Activated effector memory CD4-positive, alpha-beta T cell treated with anti-CD3 and anti-CD28 coated beads, Interleukin-2, amount 50 U/mL, for 16 hours (primary cell): ENCODE results near the gene CEACAM21.

Source experiments
- DNase-seq: peaks from one replicate; pipeline ENCODE4 v3.0.0-alpha.2; 2020

The CEACAM21 gene

DNA sequence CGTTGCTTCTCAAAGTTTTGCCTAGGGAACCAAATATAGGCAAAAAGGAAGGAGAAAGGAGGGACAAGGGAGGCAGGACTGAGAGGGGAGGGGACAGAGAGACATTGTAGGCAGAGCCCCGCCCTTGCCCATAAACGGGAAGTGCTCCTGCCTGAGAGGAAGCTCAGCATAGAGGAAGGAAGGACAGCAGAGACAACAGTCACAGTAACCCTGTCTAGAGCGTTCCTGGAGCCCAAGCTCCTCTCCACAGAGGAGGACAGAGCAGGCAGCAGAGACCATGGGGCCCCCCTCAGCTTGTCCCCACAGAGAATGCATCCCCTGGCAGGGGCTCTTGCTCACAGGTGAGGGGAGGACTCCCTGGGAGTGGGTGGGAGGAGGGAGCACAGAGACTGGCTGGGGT is at the start of gene CEACAM21:
CEACAM21 (plus strand) TSS at position 169 of the 400 bp plus-strand sequence; CDS start at position 278, 109 bp downstream.
- DNase-seq, result peak; percentile 80

DNA sequence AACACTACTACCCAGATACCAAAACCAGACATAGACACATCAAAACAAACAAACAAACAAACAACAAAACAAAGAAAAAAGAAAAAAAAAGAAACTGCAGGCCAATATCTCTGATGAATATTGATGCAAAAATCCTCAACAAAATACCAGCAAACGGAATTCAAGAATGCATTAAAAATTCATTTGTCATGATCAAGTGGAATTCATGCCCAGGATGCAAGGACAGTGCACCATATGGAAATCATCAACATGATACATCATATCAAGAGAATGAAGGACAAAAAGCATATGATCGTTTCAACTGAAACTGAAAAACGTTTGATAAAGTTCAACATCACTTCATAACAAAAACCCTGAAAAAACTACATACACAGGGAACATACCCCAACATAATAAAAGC is 48.9 kb upstream of the CEACAM21 start:
- no peak for DNase-seq

DNA sequence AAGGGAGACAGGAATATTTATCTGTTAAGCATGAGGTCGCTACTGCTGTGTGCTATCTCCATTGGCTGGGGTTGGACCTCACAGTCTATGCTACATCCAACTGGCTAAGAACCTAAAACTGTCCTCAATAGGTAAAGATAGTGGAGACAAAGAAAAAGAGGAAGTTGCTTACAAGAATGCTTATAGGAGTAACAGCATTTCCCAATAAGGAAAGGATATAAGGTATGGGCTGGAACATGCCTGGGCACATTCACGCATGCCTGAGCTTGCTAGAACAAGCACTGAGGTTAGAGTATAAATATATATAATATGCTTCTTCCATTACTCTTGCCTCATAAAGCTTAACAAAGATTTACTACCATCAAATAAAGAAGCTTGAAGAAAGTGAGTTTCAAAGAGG is 47.9 kb upstream of the CEACAM21 start:
- no peak for DNase-seq

DNA sequence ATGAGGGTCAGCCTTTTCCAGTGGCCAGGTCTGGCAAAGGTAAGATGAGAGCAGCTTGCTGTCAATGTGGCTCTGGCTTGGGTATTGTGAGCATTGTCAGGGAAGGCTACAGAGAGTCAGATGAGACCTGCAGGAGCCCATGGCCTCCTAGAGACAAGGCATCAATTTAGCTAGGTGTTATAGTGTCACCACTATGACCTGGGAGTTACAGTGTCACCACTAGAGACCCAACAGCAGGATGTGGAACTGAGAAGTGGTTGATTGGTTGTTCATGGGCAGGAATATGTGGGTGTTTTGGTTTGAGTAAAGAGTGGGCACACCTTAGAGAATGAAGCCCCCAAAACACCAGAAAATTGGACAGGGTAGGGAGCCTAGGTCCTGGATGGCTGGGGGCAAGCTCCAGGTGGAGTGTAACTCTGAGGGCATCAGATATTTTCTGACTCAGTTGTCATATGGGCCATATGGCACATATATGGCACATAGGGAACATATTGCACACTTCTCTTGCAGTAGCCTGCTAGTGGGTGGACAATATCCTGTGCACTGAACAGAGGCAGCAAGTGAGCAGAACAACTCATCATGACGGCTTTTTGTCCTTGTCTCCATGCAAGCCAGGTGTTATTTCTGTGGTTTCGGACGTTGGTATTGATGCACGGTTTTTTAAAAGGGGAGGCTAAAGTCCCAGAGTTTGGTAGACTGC is 46.3 kb upstream of the CEACAM21 start:
- DNase-seq, result no peak

DNA sequence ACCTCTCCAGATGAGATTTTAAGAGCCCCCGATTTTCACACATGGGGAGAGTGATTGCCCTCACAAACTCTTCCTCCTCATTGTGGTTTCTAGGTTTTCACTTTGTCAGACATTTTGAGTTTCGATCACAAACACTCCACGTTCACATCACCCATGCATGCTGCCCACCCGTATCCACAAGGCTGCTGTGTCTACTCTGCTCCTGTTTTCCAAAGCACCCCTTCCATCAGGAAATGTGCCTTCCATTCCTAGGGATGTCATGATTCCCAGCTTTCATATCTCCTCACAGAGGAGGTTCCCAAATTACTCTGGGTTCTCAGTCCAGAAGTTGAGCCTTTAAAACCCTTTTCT is 45.8 kb upstream of the CEACAM21 start:
- no peak for DNase-seq

DNA sequence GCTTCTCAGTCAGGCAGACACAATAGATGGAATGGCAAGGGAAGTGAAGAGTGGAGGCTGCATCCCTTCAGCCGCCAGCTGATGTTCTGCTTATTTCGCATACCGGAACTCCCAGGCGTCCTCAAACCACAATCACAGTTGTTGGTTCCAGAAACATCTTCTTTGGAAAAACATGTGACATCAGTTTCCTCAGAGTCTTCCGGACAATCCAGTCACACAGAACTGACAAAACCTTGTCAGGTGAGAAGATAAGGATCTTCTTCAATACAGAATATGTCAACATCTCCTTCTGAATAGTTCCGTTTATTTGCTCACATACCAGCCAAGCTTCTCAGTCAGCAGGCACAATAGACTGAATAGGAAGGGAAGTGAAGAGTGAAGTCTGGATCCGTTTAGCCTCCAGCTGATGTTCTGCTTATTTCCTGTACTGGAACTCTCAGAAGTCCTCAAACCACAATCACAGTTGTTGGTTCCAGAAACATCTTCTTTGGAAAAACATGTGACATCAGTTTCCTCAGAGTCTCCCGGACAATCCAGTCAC is 45.1 kb upstream of the CEACAM21 start:
- no peak for DNase-seq

DNA sequence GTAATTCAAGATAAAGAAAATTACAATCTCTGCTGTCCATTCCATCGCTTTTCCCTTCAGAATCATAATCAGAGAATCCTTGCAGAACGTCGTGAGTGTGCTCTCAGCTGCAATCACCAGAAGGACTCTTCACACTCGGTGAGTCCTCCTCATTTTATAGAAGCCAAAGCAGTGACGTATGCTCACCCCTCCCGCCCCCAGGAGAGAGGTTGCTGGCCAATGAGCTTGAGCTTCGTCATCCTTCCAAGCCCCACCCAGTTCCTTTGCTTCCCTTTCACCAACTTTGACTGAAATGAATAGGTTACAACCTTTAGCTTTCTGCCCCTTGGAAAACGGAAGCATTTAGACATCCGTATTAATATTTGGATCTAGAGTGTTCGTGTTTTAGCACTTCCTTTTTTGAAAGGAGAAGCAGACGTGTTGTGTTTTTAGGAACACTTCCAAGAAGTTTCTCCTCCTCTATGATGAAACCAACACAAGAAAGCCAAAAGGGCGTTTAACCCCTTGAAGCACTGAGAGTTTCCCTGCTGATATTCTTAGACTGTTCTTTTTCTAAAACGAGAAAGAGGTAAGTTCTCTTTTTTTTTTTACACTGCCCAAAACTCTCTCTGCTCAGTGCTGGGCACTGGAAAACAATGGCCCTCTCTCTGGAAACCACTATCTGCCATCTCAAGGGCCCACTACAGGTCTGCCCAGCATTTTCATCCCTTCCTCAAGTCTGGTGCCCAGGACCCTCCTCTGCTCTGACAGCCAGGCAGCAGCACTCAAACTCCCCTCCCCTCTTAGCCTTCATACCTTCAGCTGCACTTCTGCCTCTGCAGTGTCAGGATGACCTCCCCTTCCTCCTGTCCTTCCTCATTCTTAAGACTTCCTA is 44.3 kb upstream of the CEACAM21 start:
- peak; percentile 91 for DNase-seq

DNA sequence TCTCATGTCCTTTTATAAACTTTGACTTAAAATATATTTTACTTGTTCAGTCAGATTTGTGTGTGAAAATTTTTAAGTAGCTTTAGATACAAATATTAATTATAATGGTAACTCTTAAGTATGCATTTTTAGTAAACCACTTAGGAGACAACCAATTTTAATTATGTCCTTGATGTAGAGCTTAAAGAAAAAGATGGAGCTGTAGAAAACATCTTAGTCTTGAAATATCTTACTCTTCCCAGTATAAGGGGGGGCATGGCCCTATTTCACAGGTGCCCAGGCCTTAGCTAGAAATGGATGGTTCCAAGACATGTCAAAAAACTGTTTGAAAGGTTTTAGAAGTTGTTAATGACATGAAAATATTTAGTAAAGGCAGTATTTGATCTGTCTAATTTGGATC is 43.4 kb upstream of the CEACAM21 start:
- DNase-seq, result no peak

DNA sequence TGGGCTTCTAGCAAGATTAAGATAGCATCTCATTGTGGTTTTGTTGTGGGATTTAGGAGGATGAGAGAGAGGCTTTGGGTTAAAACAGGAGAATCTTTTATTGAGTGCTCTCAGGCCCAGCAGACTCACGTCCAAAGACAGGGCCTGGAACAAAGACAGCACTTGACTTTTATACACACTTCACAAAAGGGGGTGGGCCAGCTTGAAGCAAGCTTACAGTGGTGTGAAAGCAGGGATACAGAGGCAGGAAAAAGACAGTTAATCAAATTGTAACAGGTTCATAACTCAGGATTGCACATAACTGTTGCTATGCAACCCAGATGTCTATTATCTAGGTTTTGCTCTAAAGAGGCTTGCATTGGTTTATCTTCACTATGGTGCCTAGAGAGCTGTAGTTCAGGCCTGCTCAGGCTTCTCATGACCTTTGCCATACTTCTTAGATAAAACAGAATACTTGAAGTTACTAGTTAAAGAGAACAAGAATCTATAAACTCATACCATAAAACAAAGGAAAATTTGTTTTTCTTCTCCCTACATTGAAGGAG is 42.2 kb upstream of the CEACAM21 start:
- DNase-seq, result no peak

DNA sequence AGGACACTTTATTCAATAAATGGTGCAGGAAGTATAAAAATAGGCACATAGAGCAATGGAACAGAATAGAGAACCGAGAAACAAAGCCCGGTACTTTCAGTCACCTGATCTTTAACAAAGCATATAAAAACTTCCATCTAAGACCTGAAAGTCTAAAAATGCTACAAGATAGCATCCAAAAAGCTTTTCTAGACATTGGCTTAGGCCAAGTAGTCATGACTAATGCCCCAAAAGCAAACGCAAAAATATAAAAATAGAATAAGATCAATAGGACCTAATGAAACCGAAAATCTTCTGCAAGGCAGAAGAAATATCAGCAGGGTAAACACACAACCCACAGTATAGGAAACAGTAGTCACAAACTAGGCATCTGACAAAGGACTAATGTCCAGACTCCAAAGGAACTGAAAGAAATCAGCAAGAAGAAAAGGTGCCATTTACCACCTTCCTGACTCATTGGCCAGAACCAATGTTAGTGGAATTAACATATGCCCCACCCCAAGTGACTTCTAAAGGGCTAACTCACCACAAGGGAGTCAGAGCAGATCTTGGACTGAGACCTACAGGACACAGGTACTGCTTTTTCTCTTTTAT is 40.8 kb upstream of the CEACAM21 start:
- DNase-seq, result no peak

DNA sequence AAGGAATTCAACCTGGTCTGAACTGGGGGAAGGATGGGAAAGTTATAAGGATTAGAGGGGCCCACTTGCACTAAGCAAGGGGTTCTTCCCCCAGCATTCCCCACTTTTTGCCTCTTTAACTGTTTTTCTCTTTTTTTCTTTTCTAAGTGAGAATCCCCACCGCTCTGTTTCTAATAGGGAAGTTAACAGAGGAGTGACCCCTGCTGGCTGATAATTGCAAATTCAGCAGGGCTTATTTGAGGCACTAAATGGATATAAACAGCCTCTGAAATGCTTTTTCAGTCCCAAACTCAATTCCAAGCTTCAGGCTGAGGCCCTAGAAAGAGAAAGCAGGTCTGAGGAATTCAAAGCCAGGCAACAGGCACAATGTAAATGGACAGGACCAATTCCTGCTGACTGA is 38.2 kb upstream of the CEACAM21 start:
- DNase-seq, result no peak

DNA sequence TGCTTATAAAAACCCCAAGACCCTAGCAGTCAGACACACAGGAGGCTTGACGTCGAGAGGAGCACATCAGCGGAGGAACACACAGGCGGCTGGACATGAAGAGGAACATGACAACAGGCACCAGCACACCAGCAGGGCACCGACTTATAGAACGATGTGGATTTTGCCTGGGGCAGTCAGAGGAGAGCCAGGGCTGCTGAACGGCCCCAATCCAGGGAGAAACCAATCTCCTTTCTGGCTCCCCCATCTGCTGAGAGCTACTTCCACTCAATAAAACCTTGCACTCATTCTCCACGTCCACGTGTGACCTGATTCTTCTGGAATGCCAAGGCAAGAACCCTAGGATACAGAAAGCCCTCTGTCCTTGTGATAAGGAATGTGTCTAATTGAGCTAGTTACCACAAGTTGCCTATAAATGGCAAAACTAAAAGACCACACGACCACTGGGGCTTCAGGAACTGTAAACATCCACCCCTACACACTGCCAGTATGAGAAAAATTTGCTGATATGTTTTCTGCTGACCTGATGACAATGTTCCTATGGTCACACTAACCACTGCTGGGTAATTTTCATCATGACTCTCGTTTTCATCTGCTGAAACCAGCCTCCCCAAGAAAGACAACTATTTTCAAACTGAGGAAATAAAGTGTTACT is 35.8 kb upstream of the CEACAM21 start:
- DNase-seq, result no peak

DNA sequence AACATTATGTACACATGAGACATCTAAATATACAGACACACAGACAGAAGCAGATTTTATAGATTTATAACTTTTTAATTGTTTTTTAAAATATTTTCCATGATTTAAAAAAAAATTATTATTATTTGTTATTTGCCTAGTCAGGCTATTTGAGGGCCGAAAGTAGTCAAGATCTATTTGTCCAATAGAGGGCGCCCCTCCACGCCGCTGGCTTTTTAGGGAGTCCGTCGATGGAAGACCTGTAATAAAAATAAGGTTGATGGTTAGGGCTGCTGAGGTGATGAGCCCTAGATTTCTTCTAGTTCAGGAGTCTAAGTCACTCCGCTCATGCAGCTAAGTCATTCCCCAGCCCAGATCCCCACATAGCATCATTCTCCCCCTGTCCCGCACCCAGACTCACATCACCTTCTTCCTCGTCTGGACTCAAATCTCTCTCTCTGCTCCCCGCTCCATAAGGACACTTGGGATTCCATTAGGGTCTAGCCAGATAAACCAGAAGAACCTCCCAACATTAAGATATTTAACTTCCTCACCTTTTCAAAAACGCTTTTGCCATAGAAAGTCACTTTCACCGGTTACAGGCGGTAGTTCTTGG is 33.9 kb upstream of the CEACAM21 start:
- DNase-seq, result peak; percentile 92

DNA sequence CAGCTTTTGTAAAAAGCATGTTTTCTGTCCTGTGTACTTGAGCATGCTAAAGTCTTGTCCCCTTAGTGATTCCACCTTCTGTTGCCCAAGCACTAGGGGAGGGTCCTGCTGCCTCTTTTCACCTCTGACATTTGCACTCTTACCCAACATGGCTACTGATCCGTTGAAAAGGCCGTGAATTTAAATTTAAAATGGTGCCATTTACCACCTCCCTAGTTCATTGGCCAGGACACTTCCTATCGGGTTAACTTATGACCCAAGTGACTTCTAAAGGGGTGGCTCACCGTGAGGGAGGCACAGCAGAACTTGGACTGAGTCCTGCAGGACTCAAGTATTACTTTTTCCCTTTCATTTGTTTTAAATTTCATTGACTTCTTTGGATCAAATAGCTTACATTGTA is 33.3 kb upstream of the CEACAM21 start:
- no peak for DNase-seq

DNA sequence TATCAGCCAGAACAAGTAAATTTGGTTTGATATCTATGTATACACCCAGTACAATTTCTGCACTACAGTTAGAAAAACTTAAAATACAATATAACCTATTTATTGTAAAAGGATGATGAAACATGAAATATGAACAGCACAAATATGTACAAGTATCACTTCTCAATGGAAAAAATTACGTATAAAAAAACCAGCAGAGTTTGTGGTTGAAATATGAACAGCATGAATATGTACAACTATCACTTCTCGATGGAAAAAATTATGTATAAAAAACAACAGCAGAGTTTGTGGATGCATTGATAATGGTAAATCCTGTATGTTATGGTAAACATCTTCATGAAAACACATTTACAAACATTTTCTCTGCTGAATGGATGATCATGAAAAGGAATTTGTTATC is 32.4 kb upstream of the CEACAM21 start:
- DNase-seq, result no peak

DNA sequence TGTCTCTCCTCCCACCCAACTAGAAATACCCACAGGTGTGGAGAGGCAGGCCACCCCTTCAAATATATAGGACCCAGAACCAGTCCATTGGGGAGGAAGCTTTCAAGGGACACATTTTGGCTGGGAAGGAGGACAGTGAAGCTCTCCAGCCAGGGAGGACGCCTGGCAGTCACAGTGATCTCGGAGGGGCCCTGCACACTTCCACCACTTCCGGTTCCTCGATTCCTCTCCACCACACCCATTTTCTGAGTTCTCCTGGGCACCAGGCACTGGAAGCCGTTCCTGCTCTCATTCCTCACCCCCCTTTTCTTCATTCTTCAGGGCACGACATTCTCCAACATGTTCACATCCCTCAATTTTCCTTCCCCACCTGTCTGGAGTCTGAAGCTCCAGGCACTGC is 30.4 kb upstream of the CEACAM21 start:
- peak; percentile 74 for DNase-seq

DNA sequence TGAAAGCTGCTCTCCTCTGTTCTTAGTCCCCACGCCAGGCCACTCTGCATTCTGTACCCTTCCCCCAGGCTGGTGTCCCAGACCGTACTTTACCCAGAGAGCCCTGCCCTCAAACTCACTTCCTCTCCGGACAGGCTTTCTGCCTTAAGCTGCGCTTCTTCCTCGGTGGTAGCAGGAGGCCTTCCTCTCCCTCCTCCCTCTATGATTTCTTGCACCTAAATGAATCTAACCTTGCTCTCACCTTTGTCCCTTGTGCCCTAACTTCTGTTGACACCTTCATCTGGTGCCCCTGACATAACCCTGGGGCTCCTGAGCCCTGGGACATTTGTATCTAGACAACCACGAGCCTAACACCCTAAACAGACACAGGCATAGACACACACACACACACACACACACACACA is 29.6 kb upstream of the CEACAM21 start:
- DNase-seq, result peak; percentile 76

DNA sequence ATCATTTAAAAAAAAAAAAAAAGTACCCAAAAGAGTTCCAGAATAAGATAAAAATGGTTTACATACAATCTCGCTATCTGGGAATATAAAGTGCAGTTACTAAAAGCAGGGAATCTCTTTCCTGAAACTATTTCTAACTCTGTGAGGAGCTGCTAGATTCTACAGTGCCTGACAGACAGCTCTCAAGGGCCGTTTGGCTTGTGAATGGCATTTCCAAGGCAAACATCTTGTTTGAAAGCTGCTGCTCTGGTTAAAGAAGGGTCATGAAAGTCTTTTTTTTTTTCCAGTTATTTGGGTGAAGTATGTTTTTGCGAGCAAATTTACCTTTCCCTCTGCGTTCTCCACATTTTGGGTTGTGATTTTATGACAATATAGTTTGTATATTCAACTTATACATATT is 29.0 kb upstream of the CEACAM21 start:
- no peak for DNase-seq

DNA sequence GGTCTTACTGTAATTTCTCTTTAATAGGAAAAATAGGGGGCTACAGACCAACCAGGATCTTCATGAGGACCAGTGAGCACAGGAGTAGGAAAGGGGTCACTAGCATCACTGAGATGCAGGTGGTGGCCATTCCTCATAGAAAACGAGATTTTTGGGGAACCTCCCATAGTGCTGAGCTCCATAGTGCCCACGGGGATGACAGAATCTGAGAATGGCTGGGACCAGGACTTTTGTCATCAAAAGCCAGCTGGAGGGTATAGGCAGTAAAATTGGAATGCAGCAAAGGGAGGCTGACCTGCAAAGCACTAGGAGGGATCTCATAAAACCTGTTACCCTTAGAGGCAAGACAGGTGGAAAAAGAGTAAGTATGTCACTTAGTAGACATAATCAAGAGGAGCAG is 28.4 kb upstream of the CEACAM21 start:
- DNase-seq, result no peak

DNA sequence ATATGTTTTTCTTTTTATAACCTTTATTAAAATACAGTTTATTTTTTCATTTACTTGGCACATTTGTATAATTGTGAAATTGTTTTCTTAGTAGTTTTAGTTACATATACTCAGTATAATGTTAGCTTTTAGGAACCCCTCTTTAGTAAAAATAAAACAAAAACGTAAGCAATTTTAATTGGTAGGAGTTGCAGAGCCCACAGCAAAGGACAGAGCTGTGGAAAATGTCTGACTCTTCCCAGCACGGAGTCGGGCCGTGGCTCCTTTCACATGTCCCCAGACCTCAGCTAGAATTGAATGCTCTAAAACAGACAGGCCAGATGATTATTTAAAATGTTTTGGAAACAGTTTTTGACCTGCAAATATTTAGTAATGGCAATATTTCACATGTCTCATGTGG is 27.9 kb upstream of the CEACAM21 start:
- no peak for DNase-seq

DNA sequence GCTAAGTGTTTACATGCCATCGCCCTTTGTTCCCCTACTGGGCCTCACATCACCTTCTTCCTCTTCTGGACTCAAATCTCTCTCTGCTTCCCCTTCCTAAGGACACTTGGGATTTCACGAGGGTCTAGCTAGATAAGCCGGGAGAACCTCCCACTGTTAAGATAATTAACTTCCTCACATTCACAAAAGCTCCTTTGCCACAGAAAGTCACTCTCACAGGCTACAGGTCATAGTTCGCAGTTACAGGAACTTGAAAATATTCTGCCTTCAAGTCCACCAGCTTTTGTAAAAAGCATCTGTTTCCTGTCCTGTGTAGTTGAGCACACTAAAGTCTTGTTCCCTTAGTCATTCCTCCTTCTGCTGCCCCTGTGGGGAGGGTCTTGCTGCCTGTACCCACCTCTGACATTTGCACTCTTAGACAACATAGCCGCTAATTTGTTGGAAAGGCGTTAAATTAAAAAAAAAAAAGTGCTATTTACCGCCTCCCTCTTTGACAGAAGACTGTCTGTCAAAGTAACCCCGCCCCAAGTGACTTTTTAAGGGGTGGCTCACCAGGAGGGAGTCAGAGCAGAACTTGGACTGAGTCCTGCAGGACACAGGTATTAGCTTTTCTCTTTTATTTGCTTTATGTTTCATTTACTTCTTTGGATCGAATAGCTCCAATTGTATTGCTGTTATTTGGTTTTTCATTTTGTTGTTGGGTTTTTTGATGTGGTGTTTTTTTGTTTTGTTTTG is 26.8 kb upstream of the CEACAM21 start:
- peak; percentile 87 for DNase-seq

DNA sequence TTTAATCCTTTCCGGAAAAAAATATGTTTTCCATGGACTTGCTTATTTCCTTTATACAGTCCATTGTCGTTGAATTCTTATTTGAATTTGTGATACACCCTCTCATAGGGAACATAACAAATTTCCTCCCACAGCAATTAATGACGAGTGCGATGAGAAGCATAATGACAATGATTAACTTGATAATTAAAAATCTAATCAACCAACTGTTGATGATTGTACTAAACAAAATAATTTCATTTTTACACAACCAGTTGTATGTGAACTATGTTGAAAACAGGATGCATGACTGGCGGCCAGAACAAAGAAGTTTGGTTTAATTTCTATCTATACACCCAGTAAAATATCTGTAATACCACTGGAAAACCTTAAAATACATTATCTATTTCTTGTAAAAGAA is 26.1 kb upstream of the CEACAM21 start:
- no peak for DNase-seq
